HG03575 (cell line): Measurements from ENCODE around the gene RNF135.
"Not testable (repeated sequence)": the region's sequence is repeated elsewhere in the genome, so short reads cannot be mapped to it uniquely, and the experiment has no call there.

Experiments
- ATAC-seq: cut with Tn5 transposase; IDR thresholded peaks from one replicate; pipeline ENCODE4 v1.9.1; 2021; ENCODE audit not compliant: unreplicated experiment, insufficient number of reproducible peaks, low FRiP score; ENCODE audit errors: extremely low read depth

RNF135 gene, protein sequence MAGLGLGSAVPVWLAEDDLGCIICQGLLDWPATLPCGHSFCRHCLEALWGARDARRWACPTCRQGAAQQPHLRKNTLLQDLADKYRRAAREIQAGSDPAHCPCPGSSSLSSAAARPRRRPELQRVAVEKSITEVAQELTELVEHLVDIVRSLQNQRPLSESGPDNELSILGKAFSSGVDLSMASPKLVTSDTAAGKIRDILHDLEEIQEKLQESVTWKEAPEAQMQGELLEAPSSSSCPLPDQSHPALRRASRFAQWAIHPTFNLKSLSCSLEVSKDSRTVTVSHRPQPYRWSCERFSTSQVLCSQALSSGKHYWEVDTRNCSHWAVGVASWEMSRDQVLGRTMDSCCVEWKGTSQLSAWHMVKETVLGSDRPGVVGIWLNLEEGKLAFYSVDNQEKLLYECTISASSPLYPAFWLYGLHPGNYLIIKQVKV

DNA sequence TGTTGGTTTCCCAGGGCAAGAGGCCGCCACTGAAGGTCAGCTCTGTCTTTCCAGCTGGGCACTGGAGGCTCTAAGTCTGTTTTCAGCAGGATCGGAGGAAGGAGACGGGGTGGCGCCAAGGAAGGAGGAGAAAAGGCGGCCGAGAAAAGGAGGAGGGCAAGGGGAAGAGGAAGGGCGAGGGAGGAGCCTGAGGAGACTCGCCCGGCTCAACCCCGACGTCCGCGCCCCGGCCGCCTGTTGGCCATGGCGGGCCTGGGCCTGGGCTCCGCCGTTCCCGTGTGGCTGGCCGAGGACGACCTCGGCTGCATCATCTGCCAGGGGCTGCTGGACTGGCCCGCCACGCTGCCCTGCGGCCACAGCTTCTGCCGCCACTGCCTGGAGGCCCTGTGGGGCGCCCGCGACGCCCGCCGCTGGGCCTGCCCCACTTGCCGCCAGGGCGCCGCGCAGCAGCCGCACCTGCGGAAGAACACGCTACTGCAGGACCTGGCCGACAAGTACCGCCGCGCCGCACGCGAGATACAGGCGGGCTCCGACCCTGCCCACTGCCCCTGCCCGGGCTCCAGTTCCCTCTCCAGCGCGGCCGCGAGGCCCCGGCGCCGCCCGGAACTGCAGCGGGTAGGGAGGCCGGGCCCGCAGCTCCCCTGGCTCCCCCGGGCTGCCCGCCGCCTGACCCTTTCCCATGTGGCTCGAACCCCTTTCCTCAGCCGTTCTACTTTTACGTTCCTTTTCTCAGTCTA lies at the start of gene RNF135:
Gene RNF135 (plus strand): TSS at position 209 of the 737 bp plus-strand sequence. CDS start 35 bp downstream, at position 244.
- no peak for ATAC-seq

DNA sequence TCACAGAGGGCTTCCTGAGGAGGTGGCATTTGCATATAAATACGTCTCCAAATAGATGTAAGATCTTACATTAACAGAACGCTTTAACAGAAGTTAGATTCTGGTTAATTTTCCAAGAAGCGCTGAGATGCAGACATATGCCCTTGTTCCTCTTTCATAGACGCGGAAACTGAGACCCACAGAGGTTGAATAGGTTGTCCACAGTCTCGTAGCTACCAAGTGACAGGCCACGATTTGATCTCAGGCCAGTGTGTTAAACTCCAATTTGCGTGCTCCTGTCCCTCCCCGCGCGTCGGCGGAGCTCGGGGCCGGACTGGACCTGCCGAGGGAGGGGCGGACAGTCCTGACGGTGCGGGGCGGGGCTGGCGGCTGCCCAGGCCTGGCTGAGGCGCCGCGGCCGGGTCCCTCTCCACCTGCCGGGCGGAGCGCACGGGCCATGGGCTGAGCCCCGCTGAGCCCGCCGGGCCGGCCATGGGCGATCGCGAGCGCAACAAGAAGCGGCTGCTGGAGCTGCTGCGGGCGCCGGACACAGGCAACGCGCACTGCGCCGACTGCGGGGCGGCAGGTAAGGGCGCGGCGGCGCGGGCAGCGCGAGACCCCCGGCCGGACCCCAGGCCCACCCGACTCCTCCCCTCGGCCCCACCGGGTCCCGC lies 49.2 kb upstream of the RNF135 start, which contains the start of gene ADAP2:
Gene ADAP2 (plus strand): TSS at position 402 of the 653 bp plus-strand sequence. CDS start 70 bp downstream, at position 472.
- no peak for ATAC-seq

DNA sequence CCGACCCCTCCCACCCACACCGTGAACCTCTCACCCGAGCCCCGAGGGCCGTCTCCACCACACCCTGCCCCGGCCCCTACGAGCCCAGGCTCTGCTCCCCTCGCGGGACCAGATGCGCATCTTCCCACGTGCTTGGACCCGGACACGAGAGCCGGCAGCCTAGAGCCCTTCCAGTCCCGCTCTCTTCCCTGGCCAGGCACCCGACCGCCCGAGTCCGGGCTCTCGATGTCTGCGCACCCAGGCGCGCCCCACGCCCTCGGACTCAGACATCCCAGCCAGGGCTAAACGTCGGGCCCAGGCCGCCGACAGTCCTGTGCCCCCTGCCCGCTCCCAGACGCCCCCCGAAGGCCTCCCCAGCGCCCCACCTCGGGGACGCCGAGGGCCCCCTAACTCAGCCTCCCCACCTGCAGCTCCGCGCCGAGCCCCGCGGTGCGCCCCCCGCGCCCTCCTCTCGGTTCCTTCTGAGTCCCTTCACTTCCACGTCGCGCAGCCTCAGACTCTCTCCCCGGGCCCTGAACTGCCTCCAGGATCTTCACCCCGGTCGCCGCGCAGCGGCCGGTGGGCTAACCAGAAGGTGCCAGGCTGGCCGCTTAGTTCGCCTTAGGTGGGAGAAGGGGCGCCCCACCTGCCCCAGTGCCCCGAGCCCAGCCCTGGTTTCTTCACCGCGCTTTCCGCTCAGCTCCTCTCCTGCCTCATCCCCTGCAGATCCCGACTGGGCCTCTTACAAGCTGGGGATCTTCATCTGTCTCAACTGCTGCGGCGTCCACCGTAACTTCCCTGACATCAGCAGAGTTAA lies 48.4 kb upstream of the RNF135 start:
- ATAC-seq = no peak

DNA sequence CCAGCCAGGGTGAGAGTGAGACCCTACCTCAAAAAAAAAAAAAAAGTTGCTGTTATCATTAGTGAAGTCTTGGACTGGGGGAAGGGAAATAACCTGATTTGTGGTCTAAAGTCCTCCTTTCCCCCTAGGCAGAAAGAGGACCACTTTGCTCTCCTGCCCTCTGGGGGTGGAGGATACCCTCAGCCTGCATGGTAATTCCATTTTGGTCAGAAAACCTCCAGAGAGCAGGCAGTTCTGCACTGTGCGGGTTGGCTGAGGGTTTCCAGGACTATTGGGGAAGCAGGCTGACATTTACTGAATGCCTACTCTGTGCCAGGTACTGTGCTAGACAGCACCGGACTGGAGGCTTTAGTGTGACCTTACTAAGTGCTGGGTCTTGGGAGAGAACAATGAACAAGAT lies 46.5 kb upstream of the RNF135 start:
- no peak for ATAC-seq

DNA sequence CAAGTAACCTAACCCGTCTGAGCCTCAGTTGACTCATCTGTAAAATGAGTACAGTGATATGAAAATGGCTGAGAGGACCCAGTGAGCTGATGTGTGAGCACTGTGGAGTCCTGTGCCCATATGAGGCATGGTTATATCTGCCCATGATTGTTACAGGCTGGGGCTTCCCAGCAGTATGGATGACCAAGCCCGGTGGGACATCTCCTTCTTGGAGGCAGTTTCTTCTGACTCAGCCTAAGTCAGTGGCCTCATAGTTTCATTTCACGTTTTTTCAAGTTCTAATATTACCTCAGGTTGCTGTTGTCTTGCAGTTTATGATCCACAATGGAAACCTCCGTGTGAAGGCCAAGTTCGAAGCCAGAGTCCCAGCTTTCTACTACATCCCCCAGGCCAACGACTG lies 44.3 kb upstream of the RNF135 start:
- no peak for ATAC-seq

DNA sequence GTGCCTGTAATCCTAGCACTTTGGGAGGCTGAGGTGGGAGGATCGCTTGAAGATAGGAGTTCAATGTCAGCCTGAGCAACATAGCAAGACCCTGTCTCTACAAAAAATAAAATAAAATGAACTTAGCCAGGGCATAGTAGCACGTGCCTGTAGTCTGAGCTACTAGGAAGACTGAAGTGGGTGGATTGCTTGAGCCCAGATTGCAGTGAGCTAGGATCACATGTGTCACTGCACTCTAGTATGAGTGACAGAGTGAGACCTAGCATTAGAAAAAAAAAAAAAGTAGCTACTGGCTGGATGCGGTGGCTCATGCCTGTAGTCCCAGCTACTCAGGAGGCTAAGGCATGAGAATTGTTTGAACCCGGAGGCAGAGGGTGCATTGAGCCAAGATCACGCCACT lies 43.1 kb upstream of the RNF135 start:
- no peak for ATAC-seq

DNA sequence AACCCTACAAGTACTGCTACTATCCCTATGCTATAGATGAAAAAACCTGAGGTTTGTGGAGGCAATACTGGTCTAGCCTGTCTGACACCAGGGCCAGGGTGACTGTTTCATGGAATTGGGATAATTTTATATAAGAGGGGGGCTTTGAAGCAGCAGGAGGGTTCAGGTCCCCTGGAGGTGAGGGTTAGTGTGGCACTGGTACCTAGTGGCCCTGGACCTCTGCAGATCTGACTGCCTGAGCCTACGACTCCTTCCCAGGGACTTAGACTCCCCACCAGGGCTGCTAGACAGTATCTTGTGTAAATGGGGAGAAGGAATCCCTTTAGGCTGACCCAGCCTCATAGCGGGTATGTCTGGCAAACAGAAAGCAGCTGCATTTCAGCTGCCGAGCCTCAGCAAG lies 42.3 kb upstream of the RNF135 start:
- ATAC-seq = no peak

DNA sequence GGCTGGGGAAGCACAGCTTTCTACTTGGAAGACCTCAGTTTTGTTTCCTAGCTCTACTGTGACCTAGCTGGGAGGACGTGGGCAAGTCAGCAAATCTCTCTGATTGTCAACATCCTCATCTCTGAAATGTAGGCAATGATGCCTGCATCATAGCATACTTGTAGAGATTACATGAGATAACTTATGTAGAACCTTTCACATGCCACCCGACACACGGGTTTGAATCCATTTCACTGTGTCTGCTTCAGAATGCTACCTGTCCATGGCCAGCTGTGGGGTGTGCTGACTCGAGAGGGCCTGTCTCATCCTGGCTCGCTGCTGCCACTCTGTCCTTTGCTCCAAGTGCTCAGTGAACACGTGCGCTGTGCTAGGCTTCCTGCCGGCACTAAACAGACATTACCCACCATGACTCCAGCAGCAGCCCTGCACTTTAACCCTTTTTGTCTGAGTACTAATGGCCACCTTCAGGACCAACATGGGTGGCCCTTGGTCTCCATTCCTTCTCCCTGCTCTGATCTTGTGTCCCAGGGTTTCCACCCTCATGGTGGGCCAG lies 41.7 kb upstream of the RNF135 start:
- ATAC-seq = no peak

DNA sequence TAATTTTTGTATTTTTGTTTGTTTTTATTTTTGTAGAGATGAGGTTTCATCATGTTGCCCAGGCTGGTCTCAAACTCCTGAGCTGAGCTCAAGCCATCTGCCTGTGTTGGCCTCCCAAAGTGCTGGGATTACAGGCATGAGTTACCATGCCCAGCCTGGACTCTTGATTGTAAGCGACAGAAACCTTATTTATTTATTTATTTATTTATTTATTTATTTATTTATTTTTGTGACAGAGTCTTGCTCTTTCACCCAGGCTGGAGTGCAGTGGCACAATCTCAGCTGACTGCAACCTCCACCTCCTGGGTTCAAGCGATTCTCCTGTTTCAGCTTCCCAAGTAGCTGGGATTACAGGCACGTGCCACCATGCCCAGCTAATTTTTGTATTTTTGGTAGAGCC lies 41.0 kb upstream of the RNF135 start:
- not testable (repeated sequence) for ATAC-seq

DNA sequence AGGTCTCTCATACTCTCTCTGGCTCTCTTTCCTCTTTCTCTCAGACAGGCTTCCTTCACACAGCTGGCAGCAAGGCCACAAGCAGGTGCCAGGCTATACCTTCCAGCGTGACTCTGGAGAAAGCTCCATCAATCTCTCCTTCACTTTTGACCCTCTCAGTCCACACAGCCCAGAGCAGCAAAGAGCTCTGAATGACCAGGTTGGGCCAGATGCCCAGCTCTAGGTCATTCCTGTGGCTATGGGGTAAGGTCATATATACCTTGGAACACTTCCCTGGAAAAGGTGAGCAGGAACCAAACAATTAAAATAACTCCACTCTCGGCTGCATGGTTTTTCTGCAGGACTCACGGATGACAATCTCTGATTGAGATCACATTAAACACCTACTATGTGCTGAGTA lies 40.3 kb upstream of the RNF135 start:
- no peak for ATAC-seq

DNA sequence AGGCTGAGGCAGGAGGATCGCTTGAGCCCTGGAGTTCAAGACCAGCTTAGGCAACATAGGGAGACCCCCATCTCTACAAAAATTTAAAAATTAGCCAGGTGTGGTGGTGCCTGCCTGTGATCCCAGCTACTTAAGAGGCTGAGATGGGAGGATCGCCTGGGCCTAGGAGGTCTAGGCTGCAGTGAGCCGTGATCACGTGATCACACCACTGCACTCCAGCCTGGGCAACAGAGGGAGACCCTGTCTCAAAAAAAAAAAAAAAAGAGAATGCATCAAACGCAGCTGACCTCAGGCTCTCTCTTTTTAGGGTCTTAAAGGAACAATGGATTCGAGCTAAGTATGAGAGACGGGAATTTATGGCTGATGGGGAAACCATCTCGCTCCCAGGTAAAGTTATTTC lies 39.3 kb upstream of the RNF135 start:
- not testable (repeated sequence) for ATAC-seq

DNA sequence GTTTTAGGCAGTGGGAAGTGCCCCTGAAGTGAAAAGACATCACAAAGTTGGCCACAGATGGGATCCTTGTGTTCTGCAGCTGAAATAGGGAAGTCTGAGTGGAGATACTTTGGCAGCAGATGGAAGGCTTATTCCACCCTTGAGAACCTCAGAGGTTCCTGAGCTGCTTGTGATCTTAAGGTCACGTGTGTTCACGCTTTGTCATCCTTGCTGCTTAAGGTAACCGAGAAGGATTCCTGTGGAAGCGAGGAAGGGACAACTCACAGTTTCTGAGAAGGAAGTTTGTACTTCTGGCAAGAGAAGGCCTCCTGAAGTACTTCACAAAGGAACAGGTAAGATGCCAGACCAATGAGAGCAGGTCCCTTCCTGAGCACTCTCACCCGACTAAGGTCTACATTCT lies 36.9 kb upstream of the RNF135 start:
- ATAC-seq = no peak

DNA sequence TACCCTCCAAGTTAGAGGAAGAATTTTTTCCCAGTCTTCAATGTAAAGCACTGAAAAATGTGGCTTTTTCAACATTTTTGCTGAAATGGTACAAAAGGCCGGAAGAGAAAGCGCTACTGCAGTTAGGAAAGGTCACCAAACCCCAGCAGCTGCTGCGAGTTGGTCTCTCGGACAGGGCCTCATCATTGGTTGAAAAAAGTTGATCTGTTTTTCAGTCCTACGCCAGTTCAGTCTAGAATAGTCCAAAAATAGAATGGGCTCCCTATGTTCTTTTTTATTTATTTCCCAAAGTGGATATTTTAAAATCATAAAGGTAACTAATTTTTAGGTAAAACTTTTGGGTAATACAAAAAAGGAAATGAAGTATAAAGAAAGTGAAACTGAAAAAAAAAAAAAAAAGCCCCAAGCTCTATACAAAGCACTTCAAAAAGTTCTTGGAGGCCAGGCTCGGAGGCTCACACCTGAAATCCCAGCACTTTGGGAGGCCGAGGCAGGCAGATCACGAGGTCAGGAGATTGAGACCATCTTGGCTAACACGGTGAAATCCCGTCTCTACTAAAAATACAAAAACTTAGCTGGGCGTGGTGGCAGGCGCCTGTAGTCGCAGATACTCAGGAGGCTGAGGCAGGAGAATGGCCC lies 31.7 kb upstream of the RNF135 start:
- ATAC-seq = no peak

DNA sequence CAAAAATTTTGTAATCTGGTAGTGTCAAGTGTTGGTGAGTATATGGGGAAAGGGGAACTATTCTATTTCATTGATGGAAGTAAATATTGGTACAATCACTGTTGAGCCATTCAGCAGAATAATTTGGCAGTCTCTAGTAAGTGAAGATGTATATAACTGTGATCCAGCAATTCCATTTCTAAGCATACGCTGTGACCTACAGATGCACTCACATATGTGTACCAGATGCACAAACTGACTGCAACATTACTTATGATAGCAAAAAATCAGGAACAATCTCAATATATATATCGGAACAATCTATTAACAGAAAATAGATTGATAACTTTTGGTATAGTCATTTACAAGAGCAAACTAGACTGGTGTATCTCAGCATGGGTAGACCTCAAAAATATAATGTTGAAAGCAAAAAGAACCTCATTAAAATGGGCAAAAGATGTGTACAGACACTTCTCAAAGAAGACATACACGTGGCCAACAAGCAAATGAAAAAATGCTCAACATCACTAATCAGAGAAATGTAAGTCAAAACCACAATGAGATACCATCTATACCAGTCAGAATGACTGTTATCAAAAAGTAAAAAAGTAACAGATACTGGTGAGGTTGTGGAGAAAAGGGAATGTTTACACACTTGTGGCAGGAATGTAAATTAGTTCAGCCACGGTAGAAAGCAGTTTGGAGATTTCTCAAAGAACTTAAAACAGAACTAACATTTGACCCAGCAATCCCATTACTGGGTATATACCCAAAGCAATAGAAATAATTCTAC lies 28.3 kb upstream of the RNF135 start:
- no peak for ATAC-seq

DNA sequence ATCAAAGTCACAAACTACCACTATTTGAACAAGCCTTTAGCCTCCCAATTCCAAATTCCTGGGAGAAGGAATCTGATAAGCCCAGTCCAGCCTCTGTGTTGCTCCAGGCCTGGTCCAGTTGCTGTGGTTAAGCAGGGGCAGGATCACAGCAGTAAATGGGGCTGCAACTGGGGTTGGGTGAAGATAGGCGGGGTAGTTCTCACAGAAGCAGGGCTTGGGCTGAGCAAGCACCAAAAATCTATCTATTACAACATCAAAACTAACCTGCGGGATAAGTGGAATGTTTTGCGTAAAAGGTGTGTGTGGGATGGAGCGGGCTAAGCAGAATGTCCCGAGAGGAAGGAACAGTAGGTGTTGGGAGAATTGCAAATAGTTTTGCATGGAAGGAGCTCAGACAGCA lies 23.0 kb upstream of the RNF135 start:
- no peak for ATAC-seq

DNA sequence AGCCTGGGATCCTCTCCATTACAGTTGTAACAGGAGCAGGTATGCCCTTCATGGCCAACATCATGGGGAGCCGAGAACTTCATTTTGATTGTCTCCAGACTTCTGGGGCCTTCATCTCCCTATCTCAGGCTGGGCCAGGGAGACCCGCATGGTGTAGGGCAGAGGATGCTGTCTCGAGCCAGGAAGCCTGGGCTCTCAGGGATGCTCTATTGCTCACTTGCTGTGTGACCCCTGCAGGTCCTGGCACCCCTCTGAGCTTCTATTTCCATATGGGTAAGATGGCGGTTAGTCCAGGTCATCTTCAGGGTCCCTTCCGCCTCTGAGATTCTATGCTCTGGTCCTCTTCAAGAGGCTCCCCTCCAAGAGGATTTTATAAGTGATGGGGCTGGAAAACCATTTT lies 20.6 kb upstream of the RNF135 start:
- ATAC-seq = no peak

DNA sequence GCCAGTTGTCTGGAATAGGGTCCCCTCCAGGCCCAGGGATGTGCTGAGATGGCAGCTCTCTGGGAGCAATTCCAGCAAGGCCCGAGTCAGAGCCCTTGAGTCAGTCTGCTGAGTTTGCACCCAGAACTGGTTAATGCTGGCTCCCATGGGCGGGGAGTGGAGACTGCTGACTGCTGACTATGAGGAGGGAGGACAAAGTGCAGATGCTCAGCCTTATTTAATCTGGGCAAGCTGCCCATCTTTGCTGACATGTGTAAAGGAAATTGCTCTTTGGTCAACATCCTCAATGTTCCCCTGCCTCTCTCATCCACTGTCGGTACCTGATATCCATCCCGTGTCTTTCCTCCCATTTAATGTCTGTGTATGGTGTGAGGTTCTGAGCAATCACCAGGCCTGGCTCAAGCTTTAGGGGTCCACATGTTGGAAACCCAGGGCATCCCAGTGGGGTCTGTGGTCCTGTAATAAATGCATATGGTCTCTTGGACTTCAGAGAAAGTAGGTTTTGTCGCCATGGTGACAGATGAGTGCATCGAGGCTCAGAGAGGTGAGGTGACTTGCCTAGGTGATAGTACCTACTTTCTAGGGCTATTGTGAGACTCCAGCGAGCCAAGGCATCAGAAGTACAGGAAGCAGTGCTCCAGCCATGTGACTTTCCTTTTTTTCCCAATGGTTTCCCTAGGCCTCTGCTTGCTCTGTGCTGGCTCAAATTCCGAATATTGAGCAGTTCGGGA lies 20.0 kb upstream of the RNF135 start:
- no peak for ATAC-seq
